ENCODE data around the gene ZNF662.

Gene ZNF662

GRCh38 chr3:42961633-42962032, 55.7 kb downstream of the ZNF662 start:
- no peak overlapping the region for H3K4me3 ChIP-seq (IDR thresholded peaks at IDR 0.05; ENCODE audit: insufficient read depth, low read depth, low read length)
- no peak overlapping the region for H3K27ac ChIP-seq
- no peaks in the 10 kb centered on the region for H3K27me3 ChIP-seq (ENCODE audit: insufficient read depth, low read depth)
- no peaks in the 10 kb centered on the region for H3K4me1 ChIP-seq (ENCODE audit: low read depth, poor library complexity, severe bottlenecking)
- H3K36me3 ChIP-seq (ENCODE audit: insufficient read depth) = no peaks in the 10 kb centered on the region
- peak; percentile 55 for TF ChIP-seq CTCF (conservative IDR thresholded peaks at IDR 0.05; ENCODE audit: low read depth, low read length)
- no peak overlapping the region for H3K9ac ChIP-seq
- no peaks in the 10 kb centered on the region for H4K20me1 ChIP-seq (ENCODE audit: insufficient read depth)
- H2AFZ ChIP-seq (ENCODE audit: low read depth) = no peak overlapping the region
- H3K4me2 ChIP-seq = no peak overlapping the region
- no peaks in the 10 kb centered on the region for H3K79me2 ChIP-seq (ENCODE audit: insufficient read depth, low read depth)

DNA sequence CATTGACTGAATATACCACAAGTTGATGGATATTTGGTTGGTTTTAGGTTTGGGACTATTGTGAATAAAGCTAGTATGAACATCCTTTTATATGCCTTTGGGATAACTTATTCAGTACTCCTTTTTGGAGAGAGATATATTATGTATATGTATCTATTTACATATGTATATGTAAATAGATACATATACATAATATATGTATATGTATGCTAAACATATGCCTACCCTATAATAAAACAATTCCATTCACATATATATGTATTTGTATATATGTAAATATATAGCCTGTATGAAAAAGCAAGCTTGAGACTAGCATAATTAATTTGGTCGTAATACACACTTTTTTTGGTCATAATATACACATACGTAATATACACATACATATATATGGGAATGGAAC, 57.3 kb downstream of the ZNF662 start:
- Histone ChIP-seq H2AFZ (ENCODE audit: low read depth) (no peak overlapping the region), H3K4me1 (ENCODE audit: low read depth, poor library complexity, severe bottlenecking) (no peaks in the 10 kb centered on the region), H3K4me3 (IDR thresholded peaks at IDR 0.05; ENCODE audit: insufficient read depth, low read depth, low read length) (no peak overlapping the region), H3K4me2 (no peak overlapping the region), H3K79me2 (ENCODE audit: insufficient read depth, low read depth) (no peaks in the 10 kb centered on the region), H3K27ac (no peak overlapping the region), H3K27me3 (ENCODE audit: insufficient read depth, low read depth) (no peaks in the 10 kb centered on the region), H3K9ac (no peak overlapping the region), H3K36me3 (ENCODE audit: insufficient read depth) (no peaks in the 10 kb centered on the region), H4K20me1 (ENCODE audit: insufficient read depth) (no peaks in the 10 kb centered on the region)
- no peak for TF ChIP-seq CTCF (conservative IDR thresholded peaks at IDR 0.05; ENCODE audit: low read depth, low read length)

DNA sequence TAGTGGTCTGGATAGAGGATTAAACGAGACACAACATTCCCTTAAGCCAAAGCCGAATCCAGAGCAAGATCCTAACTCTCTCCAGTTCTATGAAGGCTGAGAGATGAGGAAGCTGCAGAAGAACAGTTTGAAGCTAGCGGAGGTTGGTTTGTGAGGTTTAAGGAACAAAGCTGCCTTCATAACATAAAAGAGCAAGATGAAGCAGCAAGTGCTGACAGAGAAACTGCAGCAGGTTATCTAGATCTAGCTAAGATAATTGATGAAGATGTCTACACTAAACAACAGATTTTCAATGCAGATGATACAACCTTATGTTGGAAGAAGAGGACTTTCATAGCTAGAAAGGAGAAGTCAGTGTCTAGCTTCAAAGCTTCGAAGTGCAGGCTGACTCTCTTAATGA, 58.3 kb downstream of the ZNF662 start:
- Histone ChIP-seq H2AFZ (ENCODE audit: low read depth) (no peak overlapping the region), H3K79me2 (ENCODE audit: insufficient read depth, low read depth) (no peaks in the 10 kb centered on the region), H3K4me1 (ENCODE audit: low read depth, poor library complexity, severe bottlenecking) (no peaks in the 10 kb centered on the region), H3K4me3 (IDR thresholded peaks at IDR 0.05; ENCODE audit: insufficient read depth, low read depth, low read length) (no peak overlapping the region), H4K20me1 (ENCODE audit: insufficient read depth) (no peaks in the 10 kb centered on the region), H3K27ac (no peak overlapping the region), H3K4me2 (no peak overlapping the region), H3K36me3 (ENCODE audit: insufficient read depth) (no peaks in the 10 kb centered on the region), H3K27me3 (ENCODE audit: insufficient read depth, low read depth) (no peaks in the 10 kb centered on the region), H3K9ac (no peak overlapping the region)
- no peak for TF ChIP-seq CTCF (conservative IDR thresholded peaks at IDR 0.05; ENCODE audit: low read depth, low read length)

Data from KMS-11 (cell line).